GM23338 (cell line): ENCODE results near the gene IZUMO1. TPM values are rescaled to one million over a fixed set of nuclear protein-coding genes. Genes with fewer than 3 reads are reported as not detected.
"Not testable (repeated sequence)": the region's sequence is repeated elsewhere in the genome, so short reads cannot be mapped to it uniquely, and the experiment has no call there.

ENCODE experiments used
- ATAC-seq: fragments of 200-7000 bp; cut with Tn5 transposase; 3 replicates; pipeline ENCODE4 v1.9.1; 2020
- DNase-seq: peaks from one replicate; pipeline ENCODE4 v3.0.0-alpha.2; 2015; ENCODE audit warnings: low spot score
- H2AFZ ChIP-seq: fragments of 200-600 bp; sonication (generic); 2 replicates; pipeline ENCODE4 v1.8.0; 2016; ENCODE audit warnings: antibody characterized with exemption, mild to moderate bottlenecking, moderate library complexity
- H3F3A ChIP-seq: fragments of 200-600 bp; sonication (generic); replicated peaks from 2 replicates; pipeline ENCODE4 v1.8.0; 2017; ENCODE audit warnings: antibody characterized with exemption, mixed run types, low read depth
- H3K27ac ChIP-seq: fragments of 200-600 bp; sonication (generic); 2 replicates; pipeline ENCODE4 v1.6.1; 2016; ENCODE audit warnings: low read depth
- H3K27me3 ChIP-seq: fragments of 200-600 bp; sonication (generic); 2 replicates; pipeline ENCODE4 v1.8.0; 2016; ENCODE audit warnings: mild to moderate bottlenecking, mixed run types, moderate library complexity; ENCODE audit not compliant: insufficient read depth
- H3K36me3 ChIP-seq: fragments of 200-600 bp; sonication (generic); 2 replicates; pipeline ENCODE4 v1.8.0; 2016; ENCODE audit warnings: mild to moderate bottlenecking; ENCODE audit not compliant: insufficient read depth
- H3K4me1 ChIP-seq: fragments of 200-600 bp; sonication (generic); 2 replicates; pipeline ENCODE4 v1.8.0; 2016; ENCODE audit warnings: mild to moderate bottlenecking, moderate library complexity; ENCODE audit not compliant: insufficient read depth
- H3K4me2 ChIP-seq: fragments of 200-600 bp; sonication (generic); 2 replicates; pipeline ENCODE4 v1.7.1; 2017; ENCODE audit warnings: mixed run types
- H3K4me3 ChIP-seq: fragments of 200-600 bp; sonication (generic); 2 replicates; pipeline ENCODE4 v1.6.1; 2016; ENCODE audit warnings: mixed run types
- H3K79me2 ChIP-seq: fragments of 200-600 bp; sonication (generic); replicated peaks from 2 replicates; pipeline ENCODE4 v1.8.0; 2017; ENCODE audit warnings: mild to moderate bottlenecking; ENCODE audit not compliant: insufficient read depth
- H3K9me2 ChIP-seq: fragments of 200-600 bp; sonication (generic); 2 replicates; pipeline ENCODE4 v1.8.0; 2017; ENCODE audit not compliant: insufficient read depth
- H4K20me1 ChIP-seq: fragments of 200-600 bp; sonication (generic); replicated peaks from 2 replicates; pipeline ENCODE4 v1.8.0; 2017; ENCODE audit warnings: mild to moderate bottlenecking; ENCODE audit not compliant: insufficient read depth
- H3K27ac Mint-ChIP-seq: 2 replicates; pipeline ENCODE4 v1.8.0; 2020; ENCODE audit warnings: inconsistent platforms, mild to moderate bottlenecking, moderate library complexity, mixed read lengths
- H3K27me3 Mint-ChIP-seq: 3 replicates; pipeline ENCODE4 v1.8.0; 2022; ENCODE audit warnings: low read depth, mild to moderate bottlenecking, moderate library complexity, mixed read lengths, inconsistent platforms; ENCODE audit not compliant: insufficient read depth, poor library complexity
- H3K36me3 Mint-ChIP-seq: 3 replicates; pipeline ENCODE4 v1.8.0; 2021; ENCODE audit warnings: low read depth, mild to moderate bottlenecking, inconsistent platforms, moderate library complexity, mixed read lengths
- H3K4me1 Mint-ChIP-seq: 3 replicates; pipeline ENCODE4 v1.8.0; 2020; ENCODE audit warnings: mild to moderate bottlenecking, inconsistent platforms, mixed read lengths
- H3K4me3 Mint-ChIP-seq: 3 replicates; pipeline ENCODE4 v1.8.0; 2021; ENCODE audit warnings: moderate library complexity, mild to moderate bottlenecking, inconsistent platforms, mixed read lengths
- H3K9me3 Mint-ChIP-seq: 3 replicates; pipeline ENCODE4 v1.8.0; 2020; ENCODE audit warnings: moderate library complexity, mild to moderate bottlenecking, inconsistent platforms, mixed read lengths
- CREB1 ChIP-seq: fragments of 250-450 bp; sonication (Bioruptor Pico); IDR thresholded peaks from 2 replicates; pipeline ENCODE4 v1.5.0; 2020; ENCODE audit warnings: low read depth, mild to moderate bottlenecking, moderate library complexity
- ETS1 ChIP-seq: IDR thresholded peaks from 2 replicates; pipeline ENCODE4 v1.6.1; 2016; ENCODE audit warnings: antibody characterized with exemption
- JUNB ChIP-seq: IDR thresholded peaks from one replicate; pipeline ENCODE4 v1.6.1; 2016; ENCODE audit warnings: antibody characterized with exemption; ENCODE audit not compliant: unreplicated experiment
- POLR2AphosphoS5 ChIP-seq: IDR thresholded peaks from 2 replicates; pipeline ENCODE4 v1.6.1; 2016; ENCODE audit warnings: antibody characterized with exemption, low read depth
- STAT1 ChIP-seq: IDR thresholded peaks from one replicate; pipeline ENCODE4 v1.6.1; 2016; ENCODE audit warnings: antibody characterized with exemption; ENCODE audit not compliant: unreplicated experiment
- ZNF114 ChIP-seq: fragments of 250-450 bp; sonication (Bioruptor Pico); IDR thresholded peaks from 2 replicates; pipeline ENCODE4 v1.5.0; 2020; ENCODE audit warnings: mild to moderate bottlenecking, moderate library complexity
- polyA plus RNA-seq: library from polyadenylated mRNA; unstranded; fragments of >200 nt; fragmentation: Nextera tagmentation; extraction: Ambion mirVana; gene quantifications from 2 replicates; pipeline ENCODE4 v1.2.1, GENCODE V29; 2016
- total RNA-seq: library from RNA; depleted of rRNA; stranded (reverse); fragments of >200 nt; shearing (Covaris generic); gene quantifications from 2 replicates; pipeline ENCODE4 v1.2.3, GENCODE V29; 2014
- TF ChIP-seq, protein P1 (sequence below): fragments of 250-450 bp; sonication (Bioruptor Pico); IDR thresholded peaks from 2 replicates; pipeline ENCODE4 v1.5.0; 2020; ENCODE audit warnings: mild to moderate bottlenecking, moderate library complexity

The IZUMO1 gene
- total and polyA plus RNA-seq, 2 experiments from 2014 or later: 1.2 to 3.5 TPM

GRCh38 chr19:48793271-48793670 lies 46.6 kb upstream of the IZUMO1 start (continued):
- TF ChIP-seq, protein P1, sequence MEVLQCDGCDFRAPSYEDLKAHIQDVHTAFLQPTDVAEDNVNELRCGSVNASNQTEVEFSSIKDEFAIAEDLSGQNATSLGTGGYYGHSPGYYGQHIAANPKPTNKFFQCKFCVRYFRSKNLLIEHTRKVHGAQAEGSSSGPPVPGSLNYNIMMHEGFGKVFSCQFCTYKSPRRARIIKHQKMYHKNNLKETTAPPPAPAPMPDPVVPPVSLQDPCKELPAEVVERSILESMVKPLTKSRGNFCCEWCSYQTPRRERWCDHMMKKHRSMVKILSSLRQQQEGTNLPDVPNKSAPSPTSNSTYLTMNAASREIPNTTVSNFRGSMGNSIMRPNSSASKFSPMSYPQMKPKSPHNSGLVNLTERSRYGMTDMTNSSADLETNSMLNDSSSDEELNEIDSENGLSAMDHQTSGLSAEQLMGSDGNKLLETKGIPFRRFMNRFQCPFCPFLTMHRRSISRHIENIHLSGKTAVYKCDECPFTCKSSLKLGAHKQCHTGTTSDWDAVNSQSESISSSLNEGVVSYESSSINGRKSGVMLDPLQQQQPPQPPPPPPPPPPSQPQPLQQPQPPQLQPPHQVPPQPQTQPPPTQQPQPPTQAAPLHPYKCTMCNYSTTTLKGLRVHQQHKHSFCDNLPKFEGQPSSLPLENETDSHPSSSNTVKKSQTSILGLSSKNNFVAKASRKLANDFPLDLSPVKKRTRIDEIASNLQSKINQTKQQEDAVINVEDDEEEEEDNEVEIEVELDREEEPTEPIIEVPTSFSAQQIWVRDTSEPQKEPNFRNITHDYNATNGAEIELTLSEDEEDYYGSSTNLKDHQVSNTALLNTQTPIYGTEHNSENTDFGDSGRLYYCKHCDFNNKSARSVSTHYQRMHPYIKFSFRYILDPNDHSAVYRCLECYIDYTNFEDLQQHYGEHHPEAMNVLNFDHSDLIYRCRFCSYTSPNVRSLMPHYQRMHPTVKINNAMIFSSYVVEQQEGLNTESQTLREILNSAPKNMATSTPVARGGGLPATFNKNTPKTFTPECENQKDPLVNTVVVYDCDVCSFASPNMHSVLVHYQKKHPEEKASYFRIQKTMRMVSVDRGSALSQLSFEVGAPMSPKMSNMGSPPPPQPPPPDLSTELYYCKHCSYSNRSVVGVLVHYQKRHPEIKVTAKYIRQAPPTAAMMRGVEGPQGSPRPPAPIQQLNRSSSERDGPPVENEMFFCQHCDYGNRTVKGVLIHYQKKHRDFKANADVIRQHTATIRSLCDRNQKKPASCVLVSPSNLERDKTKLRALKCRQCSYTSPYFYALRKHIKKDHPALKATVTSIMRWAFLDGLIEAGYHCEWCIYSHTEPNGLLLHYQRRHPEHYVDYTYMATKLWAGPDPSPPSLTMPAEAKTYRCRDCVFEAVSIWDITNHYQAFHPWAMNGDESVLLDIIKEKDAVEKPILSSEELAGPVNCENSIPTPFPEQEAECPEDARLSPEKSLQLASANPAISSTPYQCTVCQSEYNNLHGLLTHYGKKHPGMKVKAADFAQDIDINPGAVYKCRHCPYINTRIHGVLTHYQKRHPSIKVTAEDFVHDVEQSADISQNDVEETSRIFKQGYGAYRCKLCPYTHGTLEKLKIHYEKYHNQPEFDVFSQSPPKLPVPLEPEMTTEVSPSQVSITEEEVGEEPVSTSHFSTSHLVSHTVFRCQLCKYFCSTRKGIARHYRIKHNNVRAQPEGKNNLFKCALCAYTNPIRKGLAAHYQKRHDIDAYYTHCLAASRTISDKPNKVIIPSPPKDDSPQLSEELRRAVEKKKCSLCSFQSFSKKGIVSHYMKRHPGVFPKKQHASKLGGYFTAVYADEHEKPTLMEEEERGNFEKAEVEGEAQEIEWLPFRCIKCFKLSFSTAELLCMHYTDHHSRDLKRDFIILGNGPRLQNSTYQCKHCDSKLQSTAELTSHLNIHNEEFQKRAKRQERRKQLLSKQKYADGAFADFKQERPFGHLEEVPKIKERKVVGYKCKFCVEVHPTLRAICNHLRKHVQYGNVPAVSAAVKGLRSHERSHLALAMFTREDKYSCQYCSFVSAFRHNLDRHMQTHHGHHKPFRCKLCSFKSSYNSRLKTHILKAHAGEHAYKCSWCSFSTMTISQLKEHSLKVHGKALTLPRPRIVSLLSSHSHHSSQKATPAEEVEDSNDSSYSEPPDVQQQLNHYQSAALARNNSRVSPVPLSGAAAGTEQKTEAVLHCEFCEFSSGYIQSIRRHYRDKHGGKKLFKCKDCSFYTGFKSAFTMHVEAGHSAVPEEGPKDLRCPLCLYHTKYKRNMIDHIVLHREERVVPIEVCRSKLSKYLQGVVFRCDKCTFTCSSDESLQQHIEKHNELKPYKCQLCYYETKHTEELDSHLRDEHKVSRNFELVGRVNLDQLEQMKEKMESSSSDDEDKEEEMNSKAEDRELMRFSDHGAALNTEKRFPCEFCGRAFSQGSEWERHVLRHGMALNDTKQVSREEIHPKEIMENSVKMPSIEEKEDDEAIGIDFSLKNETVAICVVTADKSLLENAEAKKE (CRISPR knock-in tag): no peak
- no peak for TF ChIP-seq ZNF114 (CRISPR knock-in tag)
- no peak for TF ChIP-seq STAT1
- TF ChIP-seq POLR2AphosphoS5: no peak
- TF ChIP-seq JUNB: no peak
- no peak for TF ChIP-seq ETS1
- no peak for TF ChIP-seq CREB1 (CRISPR knock-in tag)

- H3K36me3 ChIP-seq, H3K9me3 Mint-ChIP-seq, H3K27me3 Mint-ChIP-seq, H3K79me2 ChIP-seq, H2AFZ ChIP-seq, H3K4me3 Mint-ChIP-seq, H3K27me3 ChIP-seq, H3K4me1 ChIP-seq, H3K36me3 Mint-ChIP-seq, H3K4me1 Mint-ChIP-seq, H3K27ac Mint-ChIP-seq, H3F3A ChIP-seq, H3K9me2 ChIP-seq, DNase-seq, H3K4me3 ChIP-seq, H3K4me2 ChIP-seq, H4K20me1 ChIP-seq, H3K27ac ChIP-seq: not testable (repeated sequence)
- peak; percentile 14; the same call in 1 of the 3 replicates for ATAC-seq
These were observed 40.6 kb upstream of the IZUMO1 start for GRCh38 chr19:48787331-48787730.

DNA sequence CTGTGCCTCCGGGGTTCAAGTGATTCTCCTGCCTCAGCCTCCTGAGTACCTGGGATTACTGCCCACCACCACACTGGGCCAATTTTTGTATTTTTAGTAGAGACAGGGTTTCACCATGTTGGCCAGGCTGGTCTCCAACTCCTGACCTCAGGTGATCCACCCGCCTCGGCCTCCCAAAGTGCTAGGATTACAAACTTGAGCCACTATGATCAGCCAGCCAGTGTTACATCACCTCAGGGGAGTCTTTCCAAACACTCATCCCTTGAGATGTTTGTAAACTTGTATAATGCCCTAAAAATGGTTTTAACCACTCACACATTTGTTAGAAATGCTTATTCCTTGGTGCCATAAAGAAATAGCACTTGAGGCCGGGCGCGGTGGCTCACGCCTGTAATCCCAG lies 39.7 kb upstream of the IZUMO1 start:
- not testable (repeated sequence) for H3K27me3 ChIP-seq, H3K4me3 ChIP-seq, H3K79me2 ChIP-seq, H3K27ac ChIP-seq, DNase-seq, H3K4me1 ChIP-seq, H3K36me3 Mint-ChIP-seq, H3K36me3 ChIP-seq, H3K4me1 Mint-ChIP-seq, H3K4me3 Mint-ChIP-seq, H2AFZ ChIP-seq, H4K20me1 ChIP-seq, H3K9me3 Mint-ChIP-seq, H3K4me2 ChIP-seq, H3F3A ChIP-seq, H3K9me2 ChIP-seq, H3K27me3 Mint-ChIP-seq, ATAC-seq, H3K27ac Mint-ChIP-seq
